SHP77 treated with DMSO at 0.1 percent for 48 hours (cell line): ENCODE measurements around the gene NCAPG.

ENCODE experiments used
- DNase-seq: peaks from one replicate; lab custom pipeline; 2025; lab: John Stamatoyannopoulos, UW

The NCAPG gene, protein sequence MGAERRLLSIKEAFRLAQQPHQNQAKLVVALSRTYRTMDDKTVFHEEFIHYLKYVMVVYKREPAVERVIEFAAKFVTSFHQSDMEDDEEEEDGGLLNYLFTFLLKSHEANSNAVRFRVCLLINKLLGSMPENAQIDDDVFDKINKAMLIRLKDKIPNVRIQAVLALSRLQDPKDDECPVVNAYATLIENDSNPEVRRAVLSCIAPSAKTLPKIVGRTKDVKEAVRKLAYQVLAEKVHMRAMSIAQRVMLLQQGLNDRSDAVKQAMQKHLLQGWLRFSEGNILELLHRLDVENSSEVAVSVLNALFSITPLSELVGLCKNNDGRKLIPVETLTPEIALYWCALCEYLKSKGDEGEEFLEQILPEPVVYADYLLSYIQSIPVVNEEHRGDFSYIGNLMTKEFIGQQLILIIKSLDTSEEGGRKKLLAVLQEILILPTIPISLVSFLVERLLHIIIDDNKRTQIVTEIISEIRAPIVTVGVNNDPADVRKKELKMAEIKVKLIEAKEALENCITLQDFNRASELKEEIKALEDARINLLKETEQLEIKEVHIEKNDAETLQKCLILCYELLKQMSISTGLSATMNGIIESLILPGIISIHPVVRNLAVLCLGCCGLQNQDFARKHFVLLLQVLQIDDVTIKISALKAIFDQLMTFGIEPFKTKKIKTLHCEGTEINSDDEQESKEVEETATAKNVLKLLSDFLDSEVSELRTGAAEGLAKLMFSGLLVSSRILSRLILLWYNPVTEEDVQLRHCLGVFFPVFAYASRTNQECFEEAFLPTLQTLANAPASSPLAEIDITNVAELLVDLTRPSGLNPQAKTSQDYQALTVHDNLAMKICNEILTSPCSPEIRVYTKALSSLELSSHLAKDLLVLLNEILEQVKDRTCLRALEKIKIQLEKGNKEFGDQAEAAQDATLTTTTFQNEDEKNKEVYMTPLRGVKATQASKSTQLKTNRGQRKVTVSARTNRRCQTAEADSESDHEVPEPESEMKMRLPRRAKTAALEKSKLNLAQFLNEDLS

GRCh38 chr4:17810260-17811077 lies at the start of gene NCAPG, which contains the start of gene DCAF16:
TSS of gene NCAPG (plus strand) at chr4:17810979. CDS start at chr4:17811078, 99 bp downstream.
TSS of gene DCAF16 (minus strand) at chr4:17810757. CDS start at chr4:17804141, 6,616 bp downstream.
- peak; percentile 76 for DNase-seq

DNA sequence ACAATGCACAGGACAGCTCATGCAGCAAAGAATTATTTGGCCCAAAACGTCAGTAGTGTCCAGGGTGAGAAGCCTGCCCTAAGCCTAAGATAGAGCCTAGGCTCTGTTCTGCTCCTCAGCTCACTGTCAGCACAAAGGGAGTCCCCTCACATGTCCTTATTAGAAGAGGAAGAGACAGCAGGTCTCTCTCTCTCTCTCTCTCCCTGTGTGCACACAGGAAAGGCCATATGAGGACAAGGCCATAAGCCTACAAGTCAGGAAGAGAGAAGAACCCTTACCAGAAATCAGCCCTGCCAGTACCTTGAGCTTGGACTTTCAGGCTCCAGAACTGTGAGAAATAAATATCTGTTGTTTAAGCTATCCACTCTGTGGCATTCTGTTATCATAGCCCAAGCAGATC lies 49.7 kb upstream of the NCAPG start:
- no peak for DNase-seq

DNA sequence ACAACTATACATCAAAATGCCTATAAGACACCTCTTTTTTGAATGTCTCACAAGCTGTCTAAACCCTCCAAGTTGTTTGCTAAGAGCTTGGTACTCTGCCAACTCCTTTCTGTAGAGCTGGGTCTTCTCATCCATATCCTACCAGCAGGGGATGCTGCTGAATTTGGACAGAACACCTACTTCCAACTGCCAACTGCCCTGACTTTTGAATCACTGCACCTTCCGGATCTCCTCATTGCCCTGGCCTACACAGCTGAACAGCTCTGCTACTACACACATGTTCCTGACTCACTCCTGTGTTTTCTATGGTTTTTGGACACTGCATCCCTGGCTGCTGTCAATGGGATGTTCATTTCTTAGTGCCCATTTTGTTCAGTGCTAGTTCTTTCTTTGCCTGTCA lies 48.1 kb upstream of the NCAPG start:
- DNase-seq = no peak

- no peak for DNase-seq
Observed at GRCh38 chr4:17763416-17763815, 47.4 kb upstream of the NCAPG start.

DNA sequence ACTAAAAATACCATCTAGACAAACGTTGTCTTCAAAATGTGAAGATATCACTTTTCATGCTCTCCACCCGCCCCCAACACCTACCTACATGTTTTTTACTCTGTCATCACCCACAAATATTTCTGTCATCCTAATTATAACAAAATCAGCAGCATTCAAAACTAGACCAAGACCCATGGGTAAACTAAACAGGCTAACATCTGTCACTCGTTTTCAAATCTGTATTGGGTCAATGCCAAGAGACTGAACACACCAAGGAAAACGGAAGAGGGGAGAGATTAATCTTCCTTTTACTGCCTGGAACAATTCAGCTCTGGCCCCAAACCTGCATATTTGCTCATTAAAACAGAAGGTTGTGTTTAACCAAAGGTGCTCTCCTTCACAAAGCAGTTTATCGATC lies 46.8 kb upstream of the NCAPG start:
- DNase-seq = no peak

- DNase-seq = no peak
Observed at GRCh38 chr4:17765514-17766286, 45.1 kb upstream of the NCAPG start.

DNA sequence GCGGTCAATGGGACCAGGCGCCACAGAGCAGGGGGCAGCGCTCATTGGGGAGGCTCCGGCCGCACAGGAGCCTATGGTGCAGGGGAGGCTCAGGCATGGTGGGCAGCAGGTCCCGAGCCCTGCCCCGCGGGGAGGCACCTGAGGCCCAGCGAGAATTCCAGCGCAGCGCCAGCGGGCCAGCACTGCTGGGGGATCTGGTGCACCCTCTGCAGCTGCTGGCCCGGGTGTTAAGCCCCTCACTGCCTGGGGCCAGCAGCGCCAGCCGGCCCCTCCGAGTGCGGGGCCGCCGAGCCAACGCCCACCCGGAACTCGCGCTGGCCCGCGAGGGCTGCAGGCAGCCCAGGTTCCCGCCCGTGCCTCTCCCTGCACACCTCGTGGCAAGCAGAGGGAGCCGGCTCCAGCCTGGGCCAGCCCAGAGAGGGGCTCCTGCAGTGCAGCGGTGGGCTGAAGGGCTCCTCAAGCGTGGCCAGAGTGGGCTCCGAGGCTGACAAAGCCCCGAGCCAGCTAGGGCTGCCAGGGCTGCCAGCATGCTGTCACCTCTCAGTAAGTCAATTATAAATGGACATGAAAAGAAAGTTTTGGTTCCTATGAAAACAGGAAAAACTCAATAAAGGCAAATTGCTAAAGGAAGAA lies 43.8 kb upstream of the NCAPG start:
- DNase-seq = no peak

DNA sequence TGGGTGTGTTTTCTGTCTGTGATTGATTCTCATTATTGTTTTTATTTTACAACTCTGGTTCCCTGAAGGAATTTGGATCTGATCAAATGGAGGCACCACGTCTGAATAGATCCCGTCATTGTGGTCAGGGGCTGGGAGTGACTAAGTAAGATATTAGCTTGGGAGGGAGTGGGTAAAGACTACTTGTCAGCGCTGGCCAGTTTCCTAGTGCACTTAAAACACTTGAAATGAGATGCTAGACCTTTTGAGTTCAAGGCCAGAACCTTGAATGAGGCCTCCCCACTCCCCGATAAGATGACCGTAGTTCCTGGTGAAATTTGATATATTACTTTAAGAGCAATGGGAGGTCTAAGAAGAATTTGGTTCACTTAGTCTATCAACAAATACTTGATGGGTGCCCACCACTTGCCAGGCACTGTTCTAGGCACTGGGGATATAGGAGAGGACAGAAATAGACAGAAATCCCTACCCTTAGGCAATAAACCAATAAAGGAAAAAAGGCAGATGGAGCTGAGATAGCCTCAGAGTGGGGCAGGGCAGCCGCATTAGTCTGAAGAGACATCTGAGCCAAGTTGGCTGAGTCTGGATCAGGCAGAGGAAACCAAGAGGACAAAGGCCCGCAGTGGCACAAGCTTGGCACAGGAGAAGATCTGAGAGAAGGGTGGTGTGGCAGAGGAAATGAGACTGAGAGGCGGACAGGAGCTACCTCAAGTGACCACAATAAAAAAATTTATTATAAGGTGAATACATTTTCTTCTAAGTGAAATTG lies 41.2 kb upstream of the NCAPG start:
- DNase-seq = no peak

GRCh38 chr4:17770845-17771244 lies 39.9 kb upstream of the NCAPG start:
- DNase-seq = no peak

DNA sequence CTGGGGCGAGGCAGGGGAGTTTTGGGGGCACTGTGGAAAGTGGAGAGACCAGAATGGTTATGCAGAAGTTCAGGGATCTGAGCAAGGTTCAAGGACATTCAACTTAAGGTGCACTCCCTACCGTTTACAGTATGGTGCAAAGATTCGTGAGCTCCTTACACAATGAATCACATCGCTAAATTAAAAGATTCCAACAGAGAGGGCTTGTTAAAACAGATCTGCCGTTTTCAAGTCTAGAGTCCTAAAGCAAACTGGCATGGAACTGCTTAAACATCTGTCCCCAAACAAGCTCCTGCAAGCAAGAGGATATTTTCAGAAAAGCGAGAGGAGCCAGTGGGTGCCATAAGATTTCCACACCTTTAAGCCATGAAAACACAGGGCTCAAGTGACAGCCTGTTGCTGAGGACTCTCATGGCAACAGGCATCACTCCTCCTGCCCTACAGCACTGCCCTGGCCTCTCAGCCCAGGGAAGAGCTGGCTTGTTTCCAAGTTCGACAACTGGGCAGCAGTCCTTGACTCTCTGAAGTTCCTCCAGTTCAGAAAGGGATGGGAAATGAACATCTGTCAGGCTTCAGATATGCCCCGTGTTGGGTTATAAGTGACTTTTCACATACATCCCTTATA lies 39.4 kb upstream of the NCAPG start:
- peak; percentile 21 for DNase-seq

DNA sequence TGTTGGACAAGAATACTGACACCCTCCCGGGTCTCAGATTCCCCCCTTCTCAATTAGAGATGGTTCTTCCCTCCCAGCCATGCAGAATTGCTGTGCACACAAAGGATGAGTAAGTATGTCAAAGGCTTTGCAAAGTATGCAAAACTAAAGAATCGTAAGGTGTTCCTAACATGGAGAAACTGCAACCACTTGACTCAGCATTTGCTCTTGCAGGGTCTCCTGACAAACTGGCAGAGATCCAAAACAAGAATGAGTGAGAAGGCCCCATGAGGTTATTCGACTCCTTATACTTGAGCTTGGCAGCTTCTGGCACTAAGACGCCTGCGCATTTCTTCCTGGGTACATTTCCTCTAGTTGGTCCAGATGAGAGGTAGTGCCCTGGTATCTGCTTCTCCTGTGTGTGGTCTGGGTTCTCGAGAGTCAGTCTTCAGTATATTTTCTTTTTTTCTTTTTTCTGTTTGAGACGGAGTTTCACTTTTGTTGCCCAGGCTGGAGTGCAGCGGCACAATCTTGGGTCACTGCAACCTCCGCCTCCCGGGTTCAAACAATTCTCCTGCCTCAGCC lies 37.6 kb upstream of the NCAPG start:
- no peak for DNase-seq

DNA sequence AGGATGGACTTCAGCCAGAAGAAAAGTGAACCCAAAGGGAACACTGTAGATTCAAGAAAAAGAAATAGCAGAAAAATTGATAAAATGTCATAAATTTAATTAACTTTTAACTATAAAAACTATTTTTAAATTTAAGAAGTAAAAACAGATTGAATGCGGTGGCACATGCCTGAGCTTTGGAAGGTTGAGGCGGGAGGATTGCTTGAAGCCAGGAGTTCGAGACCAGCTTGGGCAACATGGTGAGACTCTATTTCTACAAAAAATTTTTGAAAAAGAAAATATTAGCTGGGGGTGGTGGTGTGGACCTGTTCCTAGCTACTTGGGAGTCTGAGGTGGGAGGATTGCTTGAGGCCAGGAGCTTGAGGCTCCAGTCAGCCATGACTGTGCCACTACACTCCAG lies 32.3 kb upstream of the NCAPG start:
- no peak for DNase-seq

GRCh38 chr4:17780501-17781299 lies 30.1 kb upstream of the NCAPG start:
- peak; percentile 34 for DNase-seq

GRCh38 chr4:17781300-17782287 lies 29.2 kb upstream of the NCAPG start, which contains the start of gene FAM184B:
TSS of gene FAM184B (minus strand) at chr4:17781621. CDS start at chr4:17781299, 322 bp downstream.
- DNase-seq = no peak

- no peak for DNase-seq
Observed at GRCh38 chr4:17785858-17786257, 24.9 kb upstream of the NCAPG start.

GRCh38 chr4:17786567-17786966 lies 24.2 kb upstream of the NCAPG start:
- DNase-seq = no peak

DNA sequence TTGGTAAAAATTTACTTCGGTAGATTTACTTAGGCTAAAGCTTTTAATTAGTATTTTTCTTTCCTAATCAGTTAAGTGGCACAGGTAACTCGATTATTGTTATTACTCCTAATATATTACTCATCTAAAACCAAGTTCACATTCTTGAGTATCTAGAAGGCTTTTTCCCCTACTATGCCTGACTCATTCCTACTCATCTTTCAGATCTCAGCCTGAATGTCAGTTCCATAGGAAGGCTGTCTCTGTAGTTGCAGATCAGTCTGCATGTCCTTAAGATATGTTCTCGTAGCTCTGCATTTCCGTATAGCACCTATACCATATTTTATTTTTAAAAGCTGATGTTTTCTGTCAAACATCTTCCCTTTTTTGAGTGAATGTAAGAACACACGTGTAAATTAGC lies 23.5 kb upstream of the NCAPG start:
- DNase-seq = no peak
